Activated naive CD8-positive, alpha-beta T cell (primary cell): ENCODE data around the gene BEND4.
A peak's percentile ranks its signal among the peaks of the same experiment; 100 is the strongest.

Experiments
- H3K27ac Mint-ChIP-seq: one replicate; pipeline ENCODE4 v1.8.0; 2021; ENCODE audit warnings: mixed read lengths
- H3K27me3 Mint-ChIP-seq: one replicate; pipeline ENCODE4 v1.8.0; 2021; ENCODE audit warnings: mixed read lengths
- H3K36me3 Mint-ChIP-seq: one replicate; pipeline ENCODE4 v1.8.0; 2021; ENCODE audit warnings: mixed read lengths
- H3K4me1 Mint-ChIP-seq: one replicate; pipeline ENCODE4 v1.8.0; 2021; ENCODE audit warnings: low read depth, mixed read lengths
- H3K4me3 Mint-ChIP-seq: one replicate; pipeline ENCODE4 v1.8.0; 2021; ENCODE audit warnings: mild to moderate bottlenecking, mixed read lengths
- H3K9me3 Mint-ChIP-seq: one replicate; pipeline ENCODE4 v1.8.0; 2021; ENCODE audit warnings: low read depth, mixed read lengths

Gene BEND4

DNA sequence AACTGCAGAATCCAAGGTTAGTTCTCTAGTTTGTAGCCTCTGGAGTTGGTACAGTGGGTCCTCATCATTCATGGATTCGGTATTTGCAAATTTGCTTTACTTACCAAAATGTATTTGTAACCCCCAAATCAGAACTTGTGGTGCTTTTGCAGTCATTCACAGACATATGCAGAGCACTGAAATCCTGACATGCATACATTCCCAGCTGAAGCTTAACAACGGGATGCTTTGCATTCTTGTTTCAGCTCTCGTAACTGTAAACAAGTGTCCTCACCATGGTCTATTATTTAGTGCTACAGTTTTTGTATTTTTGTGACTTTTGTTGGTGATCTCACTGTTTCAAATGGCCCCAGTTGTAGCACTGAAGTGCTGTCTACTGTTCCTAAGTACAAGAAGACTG lies 16.1 kb downstream of the BEND4 start:
- H3K4me1 Mint-ChIP-seq, result no peaks in the 10 kb centered on the region
- H3K27ac Mint-ChIP-seq, result no peak overlapping the region
- no peaks in the 10 kb centered on the region for H3K36me3 Mint-ChIP-seq
- H3K27me3 Mint-ChIP-seq, result peaks cover 6% of the 10 kb centered on the region
- no peak overlapping the region for H3K4me3 Mint-ChIP-seq
- no peaks in the 10 kb centered on the region for H3K9me3 Mint-ChIP-seq

DNA sequence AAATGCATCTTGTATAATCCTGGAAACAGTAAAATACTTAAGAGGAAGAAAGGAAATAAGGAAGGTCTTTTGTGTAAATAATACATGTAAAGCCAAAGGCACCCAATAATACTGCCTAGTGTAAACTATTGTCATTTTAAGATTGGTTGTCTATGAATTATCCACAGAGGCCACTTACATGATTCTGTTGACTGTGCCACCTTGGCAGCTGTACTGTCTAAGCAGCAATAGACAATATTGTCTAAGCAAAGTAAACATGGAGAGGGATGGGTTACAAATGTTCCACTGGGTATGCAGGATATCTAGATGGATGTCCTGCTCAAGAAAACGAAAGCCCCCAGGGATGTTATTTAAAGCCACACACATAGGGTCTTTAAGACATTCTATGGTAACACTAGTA lies 19.4 kb downstream of the BEND4 start:
- no peak overlapping the region for H3K27ac Mint-ChIP-seq
- no peaks in the 10 kb centered on the region for H3K9me3 Mint-ChIP-seq
- no peak overlapping the region for H3K4me3 Mint-ChIP-seq
- peaks cover 2% of the 10 kb centered on the region for H3K27me3 Mint-ChIP-seq
- no peaks in the 10 kb centered on the region for H3K4me1 Mint-ChIP-seq
- H3K36me3 Mint-ChIP-seq, result no peaks in the 10 kb centered on the region

DNA sequence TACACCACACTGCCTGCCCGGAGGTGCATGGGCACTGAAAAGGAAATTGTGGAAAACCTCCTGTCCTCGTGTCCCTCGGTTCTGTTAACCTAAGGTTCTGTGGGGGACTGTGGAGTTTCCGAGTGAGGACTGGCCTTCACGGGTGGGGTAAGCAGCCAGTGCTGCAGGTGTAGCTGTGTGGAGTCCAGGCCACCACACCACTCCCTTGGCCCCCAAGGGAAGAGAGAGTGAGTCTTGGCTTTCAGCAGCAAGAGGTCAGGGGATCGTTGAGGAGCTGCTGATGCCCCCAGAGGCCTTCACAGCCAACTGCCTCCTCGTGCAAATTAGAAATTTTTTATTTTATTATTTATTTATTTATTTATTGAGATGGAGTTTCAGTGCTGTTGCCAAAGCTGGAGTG lies 20.4 kb downstream of the BEND4 start:
- H3K27me3 Mint-ChIP-seq, result peaks cover 3% of the 10 kb centered on the region
- no peak overlapping the region for H3K4me3 Mint-ChIP-seq
- H3K36me3 Mint-ChIP-seq, result no peaks in the 10 kb centered on the region
- H3K9me3 Mint-ChIP-seq, result no peaks in the 10 kb centered on the region
- no peaks in the 10 kb centered on the region for H3K4me1 Mint-ChIP-seq
- no peak overlapping the region for H3K27ac Mint-ChIP-seq

DNA sequence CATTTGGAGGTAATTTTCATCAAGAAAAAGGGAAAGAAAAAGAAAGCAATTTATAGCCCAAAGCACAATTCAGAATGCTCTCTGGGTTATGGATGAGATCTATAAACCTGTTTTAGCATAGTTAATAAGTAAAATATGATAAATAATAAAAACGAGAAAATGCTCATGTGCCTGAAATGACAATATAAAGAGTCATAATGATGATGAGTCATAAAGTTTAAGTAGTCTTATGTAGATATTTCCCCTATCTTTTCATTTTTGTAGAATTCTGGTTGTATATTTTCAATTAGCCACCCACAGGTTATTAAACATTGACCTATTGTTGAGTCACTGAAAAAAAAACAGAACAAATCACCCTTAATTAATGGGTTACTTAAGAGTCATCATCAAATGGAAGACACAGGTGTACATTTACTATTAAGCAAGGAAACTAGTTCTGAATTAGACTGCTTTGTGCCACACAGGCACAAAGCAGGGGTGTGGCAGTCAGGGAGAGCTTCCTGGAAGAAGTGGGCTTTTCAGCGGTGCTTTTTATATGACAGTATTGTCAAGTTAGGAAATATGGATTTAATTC lies 29.3 kb downstream of the BEND4 start:
- peaks cover 6% of the 10 kb centered on the region for H3K27me3 Mint-ChIP-seq
- no peaks in the 10 kb centered on the region for H3K36me3 Mint-ChIP-seq
- H3K4me3 Mint-ChIP-seq, result no peak overlapping the region
- H3K9me3 Mint-ChIP-seq, result no peaks in the 10 kb centered on the region
- no peak overlapping the region for H3K27ac Mint-ChIP-seq
- no peaks in the 10 kb centered on the region for H3K4me1 Mint-ChIP-seq

GRCh38 chr4:42122237-42122636 lies 30.2 kb downstream of the BEND4 start:
- Mint-ChIP-seq H3K4me3 (no peak overlapping the region), H3K36me3 (no peaks in the 10 kb centered on the region), H3K9me3 (no peaks in the 10 kb centered on the region), H3K4me1 (no peaks in the 10 kb centered on the region), H3K27ac (no peak overlapping the region), H3K27me3 (peaks cover 7% of the 10 kb centered on the region)

- Mint-ChIP-seq H3K36me3 (no peaks in the 10 kb centered on the region), H3K27me3 (peaks cover 10% of the 10 kb centered on the region), H3K27ac (no peak overlapping the region), H3K4me3 (no peak overlapping the region), H3K9me3 (no peaks in the 10 kb centered on the region), H3K4me1 (no peaks in the 10 kb centered on the region)
Observed at GRCh38 chr4:42119886-42120285, 32.6 kb downstream of the BEND4 start.

DNA sequence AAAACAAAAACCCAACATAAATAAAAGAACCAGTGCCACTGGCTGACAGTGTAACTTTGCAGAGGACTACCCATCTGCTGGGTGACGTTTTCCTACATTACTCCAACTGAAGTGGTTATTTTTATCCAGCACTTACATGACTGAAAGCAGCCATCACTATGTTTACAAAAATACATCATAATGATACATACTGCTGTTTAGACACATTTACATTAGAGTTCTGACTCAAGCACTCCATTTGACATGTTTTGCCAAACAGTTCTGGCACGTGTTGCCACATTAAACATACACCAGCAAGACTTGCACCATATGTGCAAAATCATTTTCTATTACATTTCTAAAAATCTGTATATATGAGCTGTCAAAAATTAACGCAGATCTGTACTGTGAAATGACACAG lies 39.6 kb downstream of the BEND4 start:
- no peak overlapping the region for H3K4me3 Mint-ChIP-seq
- peaks cover 4% of the 10 kb centered on the region for H3K9me3 Mint-ChIP-seq
- H3K27ac Mint-ChIP-seq, result no peak overlapping the region
- peaks cover 13% of the 10 kb centered on the region for H3K27me3 Mint-ChIP-seq
- H3K4me1 Mint-ChIP-seq, result no peaks in the 10 kb centered on the region
- H3K36me3 Mint-ChIP-seq, result no peaks in the 10 kb centered on the region

GRCh38 chr4:42104521-42104920 lies 47.9 kb downstream of the BEND4 start:
- H3K27ac Mint-ChIP-seq, result no peak overlapping the region
- H3K4me1 Mint-ChIP-seq, result no peaks in the 10 kb centered on the region
- H3K9me3 Mint-ChIP-seq, result peaks cover 4% of the 10 kb centered on the region
- no peaks in the 10 kb centered on the region for H3K36me3 Mint-ChIP-seq
- no peak overlapping the region for H3K4me3 Mint-ChIP-seq
- peaks cover 10% of the 10 kb centered on the region for H3K27me3 Mint-ChIP-seq

DNA sequence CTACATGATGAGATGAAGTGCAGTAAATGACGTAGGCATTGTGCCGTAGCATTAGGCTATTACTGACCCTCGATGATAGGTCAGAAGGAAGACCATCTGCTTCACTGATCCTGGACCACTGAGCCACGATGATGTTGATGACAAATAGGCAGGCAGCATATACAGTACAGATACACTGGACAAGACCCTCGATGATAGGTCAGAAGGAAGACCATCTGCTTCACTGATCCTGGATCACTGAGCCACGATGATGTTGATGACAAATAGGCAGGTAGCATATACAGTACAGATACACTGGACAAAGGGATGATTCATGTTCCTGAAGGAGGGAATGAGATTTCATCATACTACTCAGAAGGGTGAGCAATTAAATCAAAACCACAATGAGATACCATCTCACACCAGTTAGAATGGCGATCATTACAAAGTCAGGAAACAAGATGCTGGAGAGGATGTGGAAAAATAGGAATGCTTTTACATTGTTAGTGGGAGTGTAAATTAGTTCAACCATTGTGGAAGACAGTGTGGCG lies 50.9 kb downstream of the BEND4 start:
- peaks cover 10% of the 10 kb centered on the region for H3K27me3 Mint-ChIP-seq
- H3K4me1 Mint-ChIP-seq, result no peaks in the 10 kb centered on the region
- no peaks in the 10 kb centered on the region for H3K36me3 Mint-ChIP-seq
- H3K9me3 Mint-ChIP-seq, result no peaks in the 10 kb centered on the region
- no peak overlapping the region for H3K4me3 Mint-ChIP-seq
- no peak overlapping the region for H3K27ac Mint-ChIP-seq

- H3K4me3 Mint-ChIP-seq, result no peak overlapping the region
- no peaks in the 10 kb centered on the region for H3K27me3 Mint-ChIP-seq
- H3K27ac Mint-ChIP-seq, result no peak overlapping the region
- H3K9me3 Mint-ChIP-seq, result no peaks in the 10 kb centered on the region
- peaks cover 17% of the 10 kb centered on the region for H3K36me3 Mint-ChIP-seq
- H3K4me1 Mint-ChIP-seq, result no peaks in the 10 kb centered on the region
Observed at GRCh38 chr4:42088386-42088785, 64.1 kb downstream of the BEND4 start.

DNA sequence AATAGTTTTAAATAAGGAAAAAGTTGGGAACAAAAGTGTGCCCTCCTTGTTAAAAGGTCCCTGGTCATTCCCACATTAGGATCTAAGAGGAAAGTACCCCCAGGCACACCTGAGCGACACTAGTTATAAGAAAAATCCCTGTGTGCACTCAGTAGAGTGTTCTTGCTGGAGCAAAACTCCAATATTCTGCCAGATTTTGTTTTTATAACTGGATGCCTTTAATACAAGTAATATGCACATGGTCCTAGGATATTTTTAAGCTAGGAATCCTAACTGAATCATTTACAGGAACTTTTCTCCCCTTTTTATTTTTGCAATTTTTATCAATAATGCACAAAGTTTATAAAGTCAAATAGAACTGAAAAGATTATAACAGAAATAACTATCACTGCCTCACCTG lies 68.6 kb downstream of the BEND4 start:
- Mint-ChIP-seq H3K27me3 (no peaks in the 10 kb centered on the region), H3K4me3 (no peak overlapping the region), H3K9me3 (no peaks in the 10 kb centered on the region), H3K4me1 (no peaks in the 10 kb centered on the region), H3K27ac (no peak overlapping the region), H3K36me3 (peaks cover 15% of the 10 kb centered on the region)

DNA sequence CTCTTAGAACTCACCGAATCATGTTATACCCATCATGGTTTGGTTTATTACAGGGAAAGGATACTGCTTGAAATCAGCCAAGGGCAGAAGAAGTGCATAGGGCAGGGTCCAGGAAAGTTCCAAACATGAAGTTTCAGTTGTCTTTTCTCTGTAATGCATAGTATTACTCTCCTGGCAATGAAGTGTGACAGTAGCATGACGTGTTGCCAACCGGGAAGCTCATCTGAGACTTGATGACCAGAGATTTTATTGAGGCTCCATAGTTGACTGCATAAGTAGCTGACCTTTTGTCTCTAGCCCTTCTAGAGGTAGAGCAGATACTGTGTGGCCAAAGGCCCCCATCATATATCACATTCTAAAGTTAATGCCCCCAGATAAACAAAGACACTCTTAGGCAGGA lies 72.1 kb downstream of the BEND4 start:
- no peak overlapping the region for H3K27ac Mint-ChIP-seq
- H3K36me3 Mint-ChIP-seq, result peaks cover 5% of the 10 kb centered on the region
- H3K27me3 Mint-ChIP-seq, result no peaks in the 10 kb centered on the region
- H3K4me1 Mint-ChIP-seq, result no peaks in the 10 kb centered on the region
- H3K4me3 Mint-ChIP-seq, result no peak overlapping the region
- no peaks in the 10 kb centered on the region for H3K9me3 Mint-ChIP-seq

- H3K4me3 Mint-ChIP-seq, result no peak overlapping the region
- no peaks in the 10 kb centered on the region for H3K4me1 Mint-ChIP-seq
- no peaks in the 10 kb centered on the region for H3K9me3 Mint-ChIP-seq
- H3K27me3 Mint-ChIP-seq, result no peaks in the 10 kb centered on the region
- peaks cover 6% of the 10 kb centered on the region for H3K36me3 Mint-ChIP-seq
- H3K27ac Mint-ChIP-seq, result no peak overlapping the region
Observed at GRCh38 chr4:42078184-42078801, 74.2 kb downstream of the BEND4 start.

- Mint-ChIP-seq H3K4me1 (no peaks in the 10 kb centered on the region), H3K27me3 (no peaks in the 10 kb centered on the region), H3K36me3 (peaks cover 10% of the 10 kb centered on the region), H3K9me3 (no peaks in the 10 kb centered on the region), H3K4me3 (no peak overlapping the region), H3K27ac (no peak overlapping the region)
Observed at GRCh38 chr4:42074294-42074693, 78.2 kb downstream of the BEND4 start.

GRCh38 chr4:42070463-42070862 lies 82.0 kb downstream of the BEND4 start:
- Mint-ChIP-seq H3K4me3 (no peak overlapping the region), H3K36me3 (peaks cover 10% of the 10 kb centered on the region), H3K9me3 (no peaks in the 10 kb centered on the region), H3K27ac (peak overlapping the region; percentile 16), H3K27me3 (no peaks in the 10 kb centered on the region), H3K4me1 (no peaks in the 10 kb centered on the region)

DNA sequence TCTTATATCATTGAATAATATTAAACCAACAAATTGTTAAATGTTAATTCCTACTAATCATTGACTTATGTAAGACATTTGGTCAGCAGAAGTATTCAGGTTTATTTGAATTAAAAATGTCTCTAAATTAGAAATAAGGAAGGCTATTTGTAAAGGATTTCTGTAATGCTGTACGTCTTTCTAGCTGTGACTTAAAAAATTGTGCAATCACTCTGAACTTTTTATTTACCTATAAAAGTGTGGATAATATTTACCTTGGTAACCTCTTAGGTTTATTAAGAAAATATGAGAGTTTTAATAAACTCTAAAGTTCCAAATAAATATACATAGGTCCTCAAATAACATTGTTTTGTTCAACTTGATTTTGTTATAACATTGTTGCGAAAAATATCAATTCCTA lies 85.2 kb downstream of the BEND4 start:
- H3K4me3 Mint-ChIP-seq, result no peak overlapping the region
- no peaks in the 10 kb centered on the region for H3K9me3 Mint-ChIP-seq
- H3K27ac Mint-ChIP-seq, result no peak overlapping the region

More for the DNA sequence above, 85.2 kb downstream of the BEND4 start:
- Mint-ChIP-seq H3K4me1 (no peaks in the 10 kb centered on the region), H3K27me3 (no peaks in the 10 kb centered on the region), H3K36me3 (peaks cover 8% of the 10 kb centered on the region)
